Memory B cell (primary cell): ENCODE results near the gene PSMD9.
A peak's percentile ranks its signal among the peaks of the same experiment; 100 is the strongest.
"Not testable (repeated sequence)": the region's sequence is repeated elsewhere in the genome, so short reads cannot be mapped to it uniquely, and the experiment has no call there.

Experiments used
- ATAC-seq: fragments of 150-1000 bp; cut with Tn5 transposase; 2 replicates; pipeline ENCODE4 v1.10.0; 2021; ENCODE audit warnings: low read depth, mild to moderate bottlenecking, moderate library complexity
- DNase-seq, 2 donors: peaks; one replicate each; pipeline ENCODE4 v3.0.0; 2022; ENCODE audit warnings: low spot score in 2 of 2
- H3K27ac Mint-ChIP-seq: one replicate; pipeline ENCODE4 v1.8.0; 2022; ENCODE audit warnings: mild to moderate bottlenecking, moderate library complexity, mixed read lengths
- H3K27me3 Mint-ChIP-seq: one replicate; pipeline ENCODE4 v1.8.0; 2022; ENCODE audit warnings: mixed read lengths
- H3K36me3 Mint-ChIP-seq: one replicate; pipeline ENCODE4 v1.8.0; 2022; ENCODE audit warnings: mild to moderate bottlenecking, mixed read lengths
- H3K4me1 Mint-ChIP-seq: one replicate; pipeline ENCODE4 v1.8.0; 2022; ENCODE audit warnings: mixed read lengths
- H3K4me3 Mint-ChIP-seq: one replicate; pipeline ENCODE4 v1.8.0; 2022; ENCODE audit warnings: mild to moderate bottlenecking, moderate library complexity, mixed read lengths
- H3K9me3 Mint-ChIP-seq: one replicate; pipeline ENCODE4 v1.8.0; 2022; ENCODE audit warnings: mixed read lengths

The PSMD9 gene

DNA sequence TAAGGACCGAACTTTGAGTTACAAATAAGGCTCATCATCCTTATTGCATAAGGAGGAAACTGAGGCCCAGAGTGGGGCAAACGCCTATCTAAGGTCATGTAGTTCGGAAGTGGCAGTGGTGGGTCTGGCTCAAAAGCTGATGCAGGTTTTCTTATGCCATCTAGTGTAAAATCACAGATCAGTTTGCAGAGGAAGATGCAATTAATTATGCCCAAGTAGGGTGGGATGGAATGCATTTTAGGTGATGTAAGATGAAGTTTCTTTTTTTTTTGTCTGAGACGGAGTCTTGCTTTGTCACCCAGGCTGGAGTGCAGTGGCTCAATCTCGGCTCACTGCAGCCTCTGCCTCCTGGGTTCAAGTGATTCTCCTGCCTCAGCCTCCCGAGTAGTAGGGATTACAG lies 1.1 kb downstream of the PSMD9 start:
- DNase-seq, H3K36me3 Mint-ChIP-seq, ATAC-seq, H3K9me3 Mint-ChIP-seq, H3K27me3 Mint-ChIP-seq: not testable (repeated sequence)
- H3K4me1 Mint-ChIP-seq = peaks cover 14% of the 10 kb centered on the region
- peak overlapping the region; percentile 97 for H3K4me3 Mint-ChIP-seq
- H3K27ac Mint-ChIP-seq = peak overlapping the region; percentile 91

GRCh38 chr12:121892673-121893561 lies 4.3 kb downstream of the PSMD9 start:
- DNase-seq (no peak), ATAC-seq (no peak)
- peaks cover 17% of the 10 kb centered on the region for H3K4me1 Mint-ChIP-seq
- no peak overlapping the region for H3K4me3 Mint-ChIP-seq
- H3K9me3 Mint-ChIP-seq = no peaks in the 10 kb centered on the region
- no peak overlapping the region for H3K27ac Mint-ChIP-seq
- H3K36me3 Mint-ChIP-seq = peaks cover 10% of the 10 kb centered on the region
- no peaks in the 10 kb centered on the region for H3K27me3 Mint-ChIP-seq

- Mint-ChIP-seq H3K27ac (peak overlapping the region; percentile 63), H3K9me3 (no peaks in the 10 kb centered on the region), H3K4me3 (no peak overlapping the region), H3K36me3 (peaks cover 10% of the 10 kb centered on the region), H3K4me1 (peaks cover 15% of the 10 kb centered on the region), H3K27me3 (no peaks in the 10 kb centered on the region)
- no peak for DNase-seq
- no peak for ATAC-seq
Observed at GRCh38 chr12:121893961-121894460, 5.4 kb downstream of the PSMD9 start.

DNA sequence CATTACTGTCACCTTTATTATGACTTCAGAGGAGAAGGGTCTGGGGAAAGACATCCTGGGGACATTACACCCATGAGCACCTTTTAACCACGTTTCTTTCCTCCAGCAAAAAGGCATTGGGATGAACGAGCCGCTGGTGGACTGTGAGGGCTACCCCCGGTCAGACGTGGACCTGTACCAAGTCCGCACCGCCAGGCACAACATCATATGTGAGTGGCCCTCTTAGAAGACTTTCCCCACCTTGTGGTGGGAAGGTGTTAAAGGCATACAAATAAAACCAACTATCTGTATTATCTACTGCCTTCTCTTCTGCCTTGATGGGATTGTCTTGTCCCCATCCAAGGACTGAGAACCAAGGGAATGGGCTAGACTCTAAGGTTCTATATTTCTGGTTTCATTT lies 6.0 kb downstream of the PSMD9 start:
- Mint-ChIP-seq H3K4me1 (peaks cover 11% of the 10 kb centered on the region), H3K4me3 (no peak overlapping the region), H3K9me3 (no peaks in the 10 kb centered on the region), H3K27ac (no peak overlapping the region), H3K36me3 (peaks cover 10% of the 10 kb centered on the region), H3K27me3 (no peaks in the 10 kb centered on the region)
- DNase-seq (no peak), ATAC-seq (no peak)

- Mint-ChIP-seq H3K27ac (no peak overlapping the region), H3K4me3 (no peak overlapping the region), H3K27me3 (no peaks in the 10 kb centered on the region), H3K36me3 (peaks cover 23% of the 10 kb centered on the region), H3K9me3 (no peaks in the 10 kb centered on the region), H3K4me1 (peaks cover 9% of the 10 kb centered on the region)
- no peak for ATAC-seq
- DNase-seq = no peak
Observed at GRCh38 chr12:121898287-121898686, 9.7 kb downstream of the PSMD9 start.

DNA sequence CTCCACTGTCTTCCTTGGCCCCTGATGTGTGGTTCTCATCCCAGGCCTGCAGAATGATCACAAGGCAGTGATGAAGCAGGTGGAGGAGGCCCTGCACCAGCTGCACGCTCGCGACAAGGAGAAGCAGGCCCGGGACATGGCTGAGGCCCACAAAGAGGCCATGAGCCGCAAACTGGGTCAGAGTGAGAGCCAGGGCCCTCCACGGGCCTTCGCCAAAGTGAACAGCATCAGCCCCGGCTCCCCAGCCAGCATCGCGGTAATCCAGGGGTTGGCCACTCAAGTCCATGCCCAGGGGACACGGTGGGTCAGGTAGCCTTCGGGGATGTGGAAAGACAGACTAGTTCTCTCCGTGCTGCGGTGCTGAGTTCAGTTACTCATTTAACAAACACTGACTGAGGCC lies 11.0 kb downstream of the PSMD9 start:
- no peak for DNase-seq

GRCh38 chr12:121903202-121903601 lies 14.6 kb downstream of the PSMD9 start:
- no peaks in the 10 kb centered on the region for H3K4me1 Mint-ChIP-seq
- ATAC-seq (no peak), DNase-seq (no peak)
- H3K9me3 Mint-ChIP-seq = no peaks in the 10 kb centered on the region
- no peak overlapping the region for H3K4me3 Mint-ChIP-seq
- H3K27me3 Mint-ChIP-seq = no peaks in the 10 kb centered on the region
- H3K36me3 Mint-ChIP-seq = peaks cover 26% of the 10 kb centered on the region
- H3K27ac Mint-ChIP-seq = no peak overlapping the region

More for the DNA sequence above, 11.0 kb downstream of the PSMD9 start:
- no peak for ATAC-seq
- H3K9me3 Mint-ChIP-seq = no peaks in the 10 kb centered on the region
- H3K27ac Mint-ChIP-seq = no peak overlapping the region
- no peak overlapping the region for H3K4me3 Mint-ChIP-seq
- peaks cover 2% of the 10 kb centered on the region for H3K4me1 Mint-ChIP-seq
- peaks cover 23% of the 10 kb centered on the region for H3K36me3 Mint-ChIP-seq
- no peaks in the 10 kb centered on the region for H3K27me3 Mint-ChIP-seq

- Mint-ChIP-seq H3K4me3 (no peak overlapping the region), H3K36me3 (peaks cover 40% of the 10 kb centered on the region), H3K27ac (no peak overlapping the region), H3K4me1 (no peaks in the 10 kb centered on the region), H3K9me3 (no peaks in the 10 kb centered on the region), H3K27me3 (no peaks in the 10 kb centered on the region)
- DNase-seq (no peak), ATAC-seq (no peak)
Observed at GRCh38 chr12:121905746-121906145, 17.2 kb downstream of the PSMD9 start.

- no peak overlapping the region for H3K4me3 Mint-ChIP-seq
- DNase-seq (no peak), ATAC-seq (no peak)
- H3K36me3 Mint-ChIP-seq = peaks cover 28% of the 10 kb centered on the region
- H3K9me3 Mint-ChIP-seq = no peaks in the 10 kb centered on the region
- H3K27me3 Mint-ChIP-seq = no peaks in the 10 kb centered on the region
- H3K27ac Mint-ChIP-seq = peak overlapping the region; percentile 12
- no peaks in the 10 kb centered on the region for H3K4me1 Mint-ChIP-seq
Observed at GRCh38 chr12:121908702-121909101, 20.1 kb downstream of the PSMD9 start.

DNA sequence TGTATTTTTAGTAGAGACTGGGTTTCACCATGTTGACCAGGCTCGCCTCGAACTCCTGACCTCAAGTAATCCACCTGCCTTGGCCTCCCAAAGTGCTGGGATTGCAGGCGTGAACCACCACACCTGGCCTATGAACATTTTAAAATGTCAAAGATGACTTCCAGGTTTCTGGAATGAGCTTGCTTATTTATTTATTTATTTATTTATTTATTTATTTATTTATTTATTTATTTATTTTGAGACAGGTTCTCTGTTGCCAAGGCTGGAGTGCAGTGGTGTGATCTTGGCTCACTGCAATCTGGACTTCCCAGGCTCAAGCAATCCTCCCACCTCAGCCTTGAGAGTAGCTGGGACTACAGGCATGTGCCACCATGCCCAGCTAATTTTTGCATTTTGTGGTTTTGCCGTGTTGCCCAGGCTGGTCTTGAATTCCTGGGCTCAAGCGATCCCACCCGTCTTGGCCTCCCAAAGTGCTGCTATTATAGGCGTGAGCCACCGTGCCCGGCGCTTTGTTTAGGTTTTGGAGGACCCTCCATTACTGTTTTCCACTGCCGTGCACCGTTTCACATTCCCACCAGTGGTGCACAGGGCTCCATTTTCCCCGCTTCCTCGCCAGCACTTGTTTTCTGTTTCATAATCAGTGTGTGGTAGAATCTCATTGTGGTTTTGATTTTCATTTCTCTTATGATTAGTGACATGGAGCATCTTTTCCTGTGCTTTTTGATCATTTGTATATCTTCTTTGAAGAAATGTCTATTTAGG lies 23.4 kb downstream of the PSMD9 start:
- ATAC-seq (no peak), DNase-seq (no peak)
- Mint-ChIP-seq H3K4me1 (no peaks in the 10 kb centered on the region), H3K4me3 (no peak overlapping the region), H3K9me3 (no peaks in the 10 kb centered on the region), H3K27ac (no peak overlapping the region), H3K27me3 (no peaks in the 10 kb centered on the region), H3K36me3 (peaks cover 21% of the 10 kb centered on the region)

GRCh38 chr12:121915841-121916321 lies 27.3 kb downstream of the PSMD9 start:
- no peak for DNase-seq
- H3K27me3 Mint-ChIP-seq = no peaks in the 10 kb centered on the region
- H3K4me1 Mint-ChIP-seq = peaks cover 5% of the 10 kb centered on the region
- H3K36me3 Mint-ChIP-seq = peaks cover 3% of the 10 kb centered on the region
- ATAC-seq = no peak
- no peaks in the 10 kb centered on the region for H3K9me3 Mint-ChIP-seq
- H3K4me3 Mint-ChIP-seq = no peak overlapping the region
- H3K27ac Mint-ChIP-seq = no peak overlapping the region

DNA sequence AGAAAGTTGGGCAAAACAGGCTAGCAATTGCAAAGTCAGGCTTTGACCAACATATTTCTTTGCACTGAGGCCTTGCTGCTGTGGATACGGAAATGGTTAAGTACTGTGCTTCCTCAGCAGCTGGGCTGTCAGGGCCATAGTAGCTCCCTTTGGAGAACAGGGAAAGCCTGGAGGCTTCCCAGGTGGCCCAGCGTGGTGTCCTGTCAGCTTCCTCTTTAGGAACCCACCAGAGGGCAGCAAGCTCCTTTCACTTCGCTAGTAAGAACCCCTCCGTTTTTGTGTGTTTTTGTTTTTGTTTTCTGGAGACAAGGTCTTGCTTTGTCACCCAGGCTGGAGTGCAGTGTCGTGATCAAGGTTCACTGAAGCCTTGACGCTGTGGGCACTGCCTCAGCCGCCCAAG lies 28.1 kb downstream of the PSMD9 start:
- Mint-ChIP-seq H3K36me3 (peaks cover 3% of the 10 kb centered on the region), H3K4me3 (no peak overlapping the region), H3K27me3 (no peaks in the 10 kb centered on the region), H3K27ac (peak overlapping the region; percentile 95), H3K9me3 (no peaks in the 10 kb centered on the region), H3K4me1 (peaks cover 5% of the 10 kb centered on the region)
- DNase-seq (no peak), ATAC-seq (no peak)

DNA sequence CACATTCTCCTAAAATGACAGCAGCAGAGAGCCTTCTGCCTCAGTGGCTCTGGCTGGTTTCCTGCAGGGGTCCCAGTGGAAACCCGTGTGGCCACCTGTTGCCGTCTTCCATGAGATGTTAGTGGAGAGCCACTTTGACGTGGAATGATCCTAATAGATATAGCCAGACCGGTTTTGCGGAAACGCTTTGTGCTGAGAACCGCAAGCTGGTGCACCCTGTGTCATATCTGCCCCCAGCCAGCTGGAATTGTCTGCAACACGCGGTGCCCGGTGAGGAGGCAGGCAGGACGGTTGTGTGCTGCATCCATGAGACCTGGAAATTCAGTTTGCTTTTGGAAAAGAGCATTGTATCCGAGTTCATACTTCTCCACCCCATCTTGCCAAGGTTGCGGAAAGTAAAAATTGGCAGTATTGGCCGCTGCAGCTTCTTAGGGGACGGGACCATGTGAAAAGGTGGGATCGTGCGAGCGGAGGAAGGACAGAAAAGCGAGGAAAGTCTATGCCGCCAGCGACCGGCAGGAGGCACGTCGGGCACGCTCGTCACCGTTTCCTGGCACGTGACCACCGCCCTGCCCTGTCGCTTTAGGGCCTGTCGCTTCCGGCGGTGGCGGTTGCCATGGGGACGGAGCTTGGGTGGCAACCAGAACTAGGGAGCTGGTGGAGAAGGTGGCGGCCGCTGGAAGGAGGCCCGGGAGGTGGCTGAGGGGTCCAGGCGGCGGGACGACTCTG lies 29.5 kb downstream of the PSMD9 start, which contains the start of gene CFAP251:
Gene CFAP251 (plus strand): TSS at position 643 of the 729 bp plus-strand sequence. CDS start 2,714 bp downstream, outside the sequence.
- Mint-ChIP-seq H3K4me1 (peaks cover 5% of the 10 kb centered on the region), H3K9me3 (no peaks in the 10 kb centered on the region), H3K27me3 (no peaks in the 10 kb centered on the region), H3K36me3 (no peaks in the 10 kb centered on the region), H3K4me3 (peak within 1 kb of the TSS; percentile 87), H3K27ac (peak within 1 kb of the TSS; percentile 95)
- ATAC-seq (peak; percentile 100), DNase-seq (peak; percentile 88 to 92)
